Endothelial cell of umbilical vein (primary cell): Measurements from ENCODE around the gene ARHGAP32. TPM values are rescaled to one million over a fixed set of nuclear protein-coding genes. Genes with fewer than 3 reads are reported as not detected.

Experiments
- BruUV-seq: library from RNA; stranded (reverse); fragments of 400-500 nt; replicated peaks from 2 replicates; lab custom pipeline; 2021; lab: Mats Ljungman, UMichigan
- CTCF ChIA-PET: fragments of 300-600, 350-600 bp; sonication (Branson Sonifier 250); formaldehyde crosslinking; loops from one replicate; lab custom pipeline; 2021; ENCODE audit warnings: antibody characterized with exemption, inconsistent platforms; lab: Charles Lee
- POLR2A ChIA-PET: fragments of 300-600, 350-600 bp; sonication (Branson Sonifier 250); formaldehyde crosslinking; loops from one replicate; lab custom pipeline; 2021; ENCODE audit warnings: antibody characterized with exemption, inconsistent platforms; lab: Charles Lee
- DNase-seq: peaks from one replicate; pipeline ENCODE4 v3.0.0-alpha.2; 2011; ENCODE audit warnings: low read depth, low spot score
- FAIRE-seq: peaks from 2 replicates; lab custom pipeline; 2011; peaks lifted over from hg19 to GRCh38; lab: Jason Lieb, UNC
- H2AFZ ChIP-seq: 2 replicates; pipeline ENCODE4 v1.6.0; 2012; ENCODE audit warnings: low read depth, low read length, control low read depth, inconsistent platforms
- H3K27ac ChIP-seq: 2 replicates; pipeline ENCODE4 v1.5.1; 2011; ENCODE audit warnings: low read depth, mild to moderate bottlenecking, control low read depth, low read length, moderate library complexity; ENCODE audit not compliant: insufficient read depth
- H3K27me3 ChIP-seq, 2 experiments: 2 replicates each; pipeline versions ENCODE4 v1.6.0 to v1.6.1; 2011; ENCODE audit warnings: low read length in 2 of 2, mixed read lengths in 1 of 2; ENCODE audit not compliant: control insufficient read depth in 2 of 2, insufficient read depth in 2 of 2
- H3K36me3 ChIP-seq, 2 experiments: 2 replicates in 1 of 2; 3 replicates in 1 of 2; pipeline ENCODE4 v1.5.1; 2011; ENCODE audit warnings: low read length in 2 of 2, mild to moderate bottlenecking in 1 of 2, moderate library complexity in 1 of 2; ENCODE audit not compliant: control insufficient read depth in 2 of 2, insufficient read depth in 2 of 2; ENCODE audit errors: extremely low read depth in 1 of 2
- H3K4me1 ChIP-seq: 3 replicates; pipeline ENCODE4 v1.5.1; 2011; ENCODE audit warnings: mild to moderate bottlenecking, low read length; ENCODE audit not compliant: control insufficient read depth, insufficient read depth; ENCODE audit errors: extremely low read depth
- H3K4me2 ChIP-seq: 2 replicates; pipeline ENCODE4 v1.6.1; 2011; ENCODE audit warnings: low read length, control low read depth, mixed read lengths; ENCODE audit not compliant: insufficient read depth
- H3K4me3 ChIP-seq, 3 experiments: fragments of 200-600 bp in 1 of 3; sonication (generic), shearing (Covaris generic) in 1 of 3; replicated peaks in 1 of 3; 2 replicates each; pipeline ENCODE4 v1.5.1; 2011 to 2016; ENCODE audit warnings: control low read depth in 3 of 3, low read length in 3 of 3, mild to moderate bottlenecking in 2 of 3, inconsistent platforms in 1 of 3, low read depth in 1 of 3, moderate library complexity in 1 of 3; ENCODE audit not compliant: insufficient read depth in 1 of 3
- H3K79me2 ChIP-seq: 2 replicates; pipeline ENCODE4 v1.6.0; 2012; ENCODE audit warnings: low read length, inconsistent platforms; ENCODE audit not compliant: control insufficient read depth, insufficient read depth
- H3K9ac ChIP-seq: replicated peaks from 2 replicates; pipeline ENCODE3; 2011; ENCODE audit warnings: low read length, control low read depth; ENCODE audit not compliant: insufficient read depth; ENCODE audit errors: extremely low read depth
- H3K9me1 ChIP-seq: replicated peaks from 3 replicates; pipeline ENCODE4 v1.6.0; 2011; ENCODE audit warnings: mild to moderate bottlenecking, low read length; ENCODE audit not compliant: control insufficient read depth, insufficient read depth; ENCODE audit errors: extremely low read depth
- H3K9me3 ChIP-seq: replicated peaks from 2 replicates; pipeline ENCODE4 v1.5.1; 2012; ENCODE audit warnings: low read length, inconsistent platforms; ENCODE audit not compliant: control insufficient read depth, insufficient read depth
- H4K20me1 ChIP-seq: replicated peaks from 2 replicates; pipeline ENCODE3; 2011; ENCODE audit warnings: mild to moderate bottlenecking, low read length; ENCODE audit not compliant: control insufficient read depth, insufficient read depth; ENCODE audit errors: extremely low read depth
- CTCF ChIP-seq, 2 donors: IDR thresholded peaks; 1 replicate in 1 of 2; 2 replicates in 1 of 2; pipeline ENCODE4 v1.5.1; 2011; ENCODE audit warnings: low read length in 2 of 2, mild to moderate bottlenecking in 2 of 2, moderate library complexity in 2 of 2, control low read depth in 1 of 2, inconsistent platforms in 1 of 2, low read depth in 1 of 2; ENCODE audit not compliant: insufficient read depth in 1 of 2; ENCODE audit errors: extremely low read depth in 1 of 2
- EZH2 ChIP-seq: IDR thresholded peaks from 2 replicates; pipeline ENCODE4 v1.6.1; 2012; ENCODE audit warnings: borderline replicate concordance, low read depth, mild to moderate bottlenecking, moderate library complexity, low read length, inconsistent platforms; ENCODE audit not compliant: severe bottlenecking
- FOS ChIP-seq: IDR thresholded peaks from 2 replicates; pipeline ENCODE4 v1.6.1; 2011; ENCODE audit warnings: mild to moderate bottlenecking, low read length, moderate library complexity, borderline replicate concordance; ENCODE audit not compliant: insufficient read depth
- GATA2 ChIP-seq: IDR thresholded peaks from 2 replicates; pipeline ENCODE4 v1.7.0; 2011; ENCODE audit warnings: low read depth, mild to moderate bottlenecking, moderate library complexity, mixed read lengths, low read length; ENCODE audit not compliant: insufficient read length, insufficient read depth
- JUN ChIP-seq: IDR thresholded peaks from 2 replicates; pipeline ENCODE4 v1.6.1; 2011; ENCODE audit warnings: borderline replicate concordance, low read depth; ENCODE audit not compliant: insufficient read length, insufficient read depth
- MAX ChIP-seq: IDR thresholded peaks from 2 replicates; pipeline ENCODE4 v1.6.1; 2011; ENCODE audit not compliant: insufficient read depth, insufficient read length
- MYC ChIP-seq: IDR thresholded peaks from one replicate; pipeline ENCODE4 v1.6.1; 2011; ENCODE audit warnings: mild to moderate bottlenecking, low read depth, low read length
- POLR2A ChIP-seq: IDR thresholded peaks from 2 replicates; pipeline ENCODE4 v1.6.1; 2012; ENCODE audit warnings: low read depth, mild to moderate bottlenecking, control low read depth, low read length
- POLR2AphosphoS5 ChIP-seq: IDR thresholded peaks from 2 replicates; pipeline ENCODE4 v1.6.1; 2012; ENCODE audit warnings: low read depth, mild to moderate bottlenecking, control low read depth, low read length, moderate library complexity; ENCODE audit not compliant: insufficient read depth
- dilution Hi-C: fragments of 300-500 bp; cut with MboI; formaldehyde crosslinking; loops from one replicate; pipeline ENCODE4 v1.15.0; 2019; ENCODE audit warnings: low sequenced_read_pairs; ENCODE audit not compliant: extremely low pct_ligation_motif_present
- intact Hi-C: fragments of 100-400 bp; cut with micrococcal nuclease; formaldehyde crosslinking; loops from one replicate; pipeline ENCODE4 v1.10.0; 2022
- polyA plus RNA-seq, 4 experiments: library from polyadenylated mRNA; depleted of rRNA in 3 of 4; stranded (reverse) in 3 of 4; unstranded in 1 of 4; fragments of >200 nt; gene quantifications; 2 replicates each; pipeline versions ENCODE4 v1.2.1 to v1.2.3, GENCODE V29; 2011 to 2012; ENCODE audit warnings: missing spikeins in 1 of 4
- total RNA-seq: library from RNA; stranded (reverse); gene quantifications from 2 replicates; pipeline ENCODE4 v1.2.3, GENCODE V29; 2021

The ARHGAP32 gene
- total and polyA plus RNA-seq, 2 donors (not counting 3 experiments of a cell fraction or from before 2014, with no cell fraction given), result 3.4 to 9.1 TPM

GRCh38 chr11:129202646-129203045 is 10.5 kb upstream of the ARHGAP32 start:
- no peaks in the 10 kb centered on the region for H4K20me1 ChIP-seq
- dilution Hi-C loops, result no loop called here
- FAIRE-seq, result no peak

More at GRCh38 chr11:129202646-129203045, 10.5 kb upstream of the ARHGAP32 start:
- Histone ChIP-seq H3K36me3 (no peaks in the 10 kb centered on the region), H3K9ac (no peak overlapping the region), H3K9me3 (no peaks in the 10 kb centered on the region), H3K27ac (no peak overlapping the region), H3K4me1 (no peaks in the 10 kb centered on the region), H3K4me2 (no peak overlapping the region), H3K27me3 (no peaks in the 10 kb centered on the region), H3K79me2 (no peaks in the 10 kb centered on the region), H3K4me3 (no peak overlapping the region), H3K9me1 (no peaks in the 10 kb centered on the region), H2AFZ (no peak overlapping the region)
- POLR2A ChIA-PET, result no interaction called here
- no TSS peak for BruUV-seq
- no peak for DNase-seq
- intact Hi-C loops, result no loop called here
- TF ChIP-seq POLR2AphosphoS5, result no peak
- TF ChIP-seq MYC, result no peak
- no peak for TF ChIP-seq FOS
- TF ChIP-seq GATA2, result no peak
- no peak for TF ChIP-seq CTCF (IDR thresholded peaks at IDR 0.05; ENCODE audit: extremely low read depth in 1 of 2, insufficient read depth in 1 of 2, low read depth in 1 of 2, low read length in 2 of 2)
- TF ChIP-seq EZH2, result no peak
- TF ChIP-seq MAX, result no peak
- no peak for TF ChIP-seq POLR2A
- no peak for TF ChIP-seq JUN
- CTCF ChIA-PET, result no interaction called here
